Bronchial epithelial cell (primary cell): ENCODE results near the gene IMPA2. TPM values are rescaled to one million over a fixed set of nuclear protein-coding genes. Genes with fewer than 3 reads are reported as not detected.
A peak's percentile ranks its signal among the peaks of the same experiment; 100 is the strongest.
"Not testable (repeated sequence)": the region's sequence is repeated elsewhere in the genome, so short reads cannot be mapped to it uniquely, and the experiment has no call there.

Experiments used
- DNase-seq: peaks from one replicate; pipeline ENCODE4 v3.0.0-alpha.2; 2010; ENCODE audit warnings: low read depth
- FAIRE-seq: peaks from 2 replicates; lab custom pipeline; 2011; peaks lifted over from hg19 to GRCh38; lab: Jason Lieb, UNC
- H3K27me3 ChIP-seq: 2 replicates; pipeline ENCODE4 v1.5.1; 2011; ENCODE audit warnings: low read length; ENCODE audit not compliant: control insufficient read depth, insufficient read depth
- H3K36me3 ChIP-seq: 2 replicates; pipeline ENCODE4 v1.5.1; 2011; ENCODE audit warnings: low read length; ENCODE audit not compliant: control insufficient read depth, insufficient read depth
- H3K4me3 ChIP-seq: 2 replicates; pipeline ENCODE4 v1.5.1; 2011; ENCODE audit warnings: mild to moderate bottlenecking, low read depth, low read length, control low read depth
- CTCF ChIP-seq: IDR thresholded peaks from 2 replicates; pipeline ENCODE4 v1.5.1; 2011; ENCODE audit warnings: mild to moderate bottlenecking, moderate library complexity, low read length, control low read depth, inconsistent platforms; ENCODE audit not compliant: insufficient read depth, severe bottlenecking
- total RNA-seq: library from RNA; depleted of rRNA; stranded (reverse); fragments of >200 nt; gene quantifications from 2 replicates; pipeline ENCODE4 v1.2.1, GENCODE V29; 2014

Gene IMPA2
- total RNA-seq, 1 donor from 2014 or later = 66.1 TPM

- no peak for TF ChIP-seq CTCF
- FAIRE-seq = no peak
- no peak for DNase-seq
- no peaks in the 10 kb centered on the region for H3K36me3 ChIP-seq
- no peak overlapping the region for H3K4me3 ChIP-seq
- H3K27me3 ChIP-seq = no peaks in the 10 kb centered on the region
These were observed 87.6 kb downstream of the IMPA2 start for GRCh38 chr18:12068950-12069320.

- not testable (repeated sequence) for DNase-seq, H3K27me3 ChIP-seq, H3K4me3 ChIP-seq, H3K36me3 ChIP-seq, FAIRE-seq
These were observed 89.8 kb downstream of the IMPA2 start for GRCh38 chr18:12071066-12071465.

GRCh38 chr18:12072996-12073395, 91.7 kb downstream of the IMPA2 start:
- Histone ChIP-seq H3K4me3 (no peak overlapping the region), H3K36me3 (no peaks in the 10 kb centered on the region), H3K27me3 (no peaks in the 10 kb centered on the region)
- TF ChIP-seq CTCF = no peak
- FAIRE-seq (no peak), DNase-seq (no peak)

GRCh38 chr18:12074736-12075135, 93.4 kb downstream of the IMPA2 start:
- no peak for DNase-seq
- no peaks in the 10 kb centered on the region for H3K27me3 ChIP-seq
- no peak for FAIRE-seq
- H3K4me3 ChIP-seq = no peak overlapping the region
- no peaks in the 10 kb centered on the region for H3K36me3 ChIP-seq
- TF ChIP-seq CTCF = peak; percentile 28

- Histone ChIP-seq H3K36me3 (no peaks in the 10 kb centered on the region), H3K4me3 (peak overlapping the region; percentile 10), H3K27me3 (no peaks in the 10 kb centered on the region)
- no peak for FAIRE-seq
- TF ChIP-seq CTCF = no peak
- DNase-seq = no peak
These were observed 95.3 kb downstream of the IMPA2 start for GRCh38 chr18:12076424-12077140.

- not testable (repeated sequence) for FAIRE-seq, H3K36me3 ChIP-seq, DNase-seq, H3K27me3 ChIP-seq, H3K4me3 ChIP-seq
These were observed 96.7 kb downstream of the IMPA2 start for GRCh38 chr18:12077994-12078393.
